Esophagus muscularis mucosa (tissue), 3 donors: ENCODE data around the gene NUDT16L1.

Source experiments
- CTCF ChIP-seq, 3 experiments: fragments of 200-600 bp in 2 of 3; fragments of 450-650 bp in 1 of 3; sonication (generic) in 2 of 3; IDR thresholded peaks; one replicate each; pipeline ENCODE4 v1.5.1; 2017 to 2019; ENCODE audit warnings: antibody characterized with exemption in 3 of 3, mild to moderate bottlenecking in 2 of 3, moderate library complexity in 1 of 3
- POLR2A ChIP-seq: fragments of 450-650 bp; IDR thresholded peaks from one replicate; pipeline ENCODE4 v1.6.1; 2017; ENCODE audit warnings: antibody characterized with exemption, moderate library complexity, mild to moderate bottlenecking, low read depth

- no peak for TF ChIP-seq POLR2A
- no peak for TF ChIP-seq CTCF (IDR thresholded peaks at IDR 0.05)
These were observed 4.5 kb downstream of the NUDT16L1 start for GRCh38 chr16:4697848-4698291.
